Astrocyte (in vitro differentiated cells and primary cell): ENCODE measurements around the gene TRIM72. TPM values are rescaled to one million over a fixed set of nuclear protein-coding genes. Genes with fewer than 3 reads are reported as not detected.

ENCODE experiments used
- DNase-seq: peaks from one replicate; pipeline ENCODE4 v3.0.0-alpha.2; 2010; ENCODE audit warnings: low read depth
- FAIRE-seq: peaks from 2 replicates; lab custom pipeline; 2011; peaks lifted over from hg19 to GRCh38; lab: Jason Lieb, UNC
- H2AFZ ChIP-seq: 2 replicates; pipeline ENCODE4 v1.6.0; 2012; ENCODE audit warnings: low read depth, low read length, inconsistent platforms
- H3K27ac ChIP-seq: 2 replicates; pipeline ENCODE4 v1.5.1; 2011; ENCODE audit warnings: low read depth, low read length, inconsistent platforms
- H3K27me3 ChIP-seq: 2 replicates; pipeline ENCODE4 v1.6.0; 2011; ENCODE audit warnings: low read length, inconsistent platforms; ENCODE audit not compliant: insufficient read depth
- H3K36me3 ChIP-seq: 2 replicates; pipeline ENCODE4 v1.5.1; 2011; ENCODE audit warnings: low read length, inconsistent platforms; ENCODE audit not compliant: insufficient read depth
- H3K4me1 ChIP-seq: 2 replicates; pipeline ENCODE4 v1.5.1; 2011; ENCODE audit warnings: low read length, inconsistent platforms; ENCODE audit not compliant: insufficient read depth
- H3K4me2 ChIP-seq: 2 replicates; pipeline ENCODE4 v1.6.0; 2012; ENCODE audit warnings: low read length, inconsistent platforms
- H3K4me3 ChIP-seq: 2 replicates; pipeline ENCODE4 v1.5.1; 2011; ENCODE audit warnings: low read depth, mild to moderate bottlenecking, low read length, inconsistent platforms; ENCODE audit not compliant: insufficient read depth
- H3K79me2 ChIP-seq: 2 replicates; pipeline ENCODE4 v1.6.0; 2012; ENCODE audit warnings: mild to moderate bottlenecking, low read length, inconsistent platforms; ENCODE audit not compliant: insufficient read depth
- H3K9ac ChIP-seq: 2 replicates; pipeline ENCODE4 v1.6.0; 2012; ENCODE audit warnings: mild to moderate bottlenecking, low read length, inconsistent platforms
- H3K9me3 ChIP-seq: 2 replicates; pipeline ENCODE4 v1.5.1; 2012; ENCODE audit warnings: low read depth, mild to moderate bottlenecking, low read length, inconsistent platforms; ENCODE audit not compliant: insufficient read depth
- H4K20me1 ChIP-seq: 2 replicates; pipeline ENCODE4 v1.6.0; 2012; ENCODE audit warnings: low read length, inconsistent platforms; ENCODE audit not compliant: insufficient read depth
- H3K27ac Mint-ChIP-seq: one replicate; pipeline ENCODE4 v1.8.0; 2021; ENCODE audit warnings: mild to moderate bottlenecking, mixed read lengths; ENCODE audit not compliant: unreplicated experiment
- H3K27me3 Mint-ChIP-seq: one replicate; pipeline ENCODE4 v1.8.0; 2021; ENCODE audit warnings: low read depth, mixed read lengths; ENCODE audit not compliant: unreplicated experiment
- H3K36me3 Mint-ChIP-seq: one replicate; pipeline ENCODE4 v1.8.0; 2021; ENCODE audit warnings: low read depth, mixed read lengths; ENCODE audit not compliant: unreplicated experiment
- H3K4me1 Mint-ChIP-seq: one replicate; pipeline ENCODE4 v1.8.0; 2021; ENCODE audit warnings: low read depth, mixed read lengths; ENCODE audit not compliant: unreplicated experiment
- H3K4me3 Mint-ChIP-seq: one replicate; pipeline ENCODE4 v1.8.0; 2021; ENCODE audit warnings: mild to moderate bottlenecking, moderate library complexity, mixed read lengths; ENCODE audit not compliant: unreplicated experiment
- H3K9me3 Mint-ChIP-seq: one replicate; pipeline ENCODE4 v1.8.0; 2021; ENCODE audit warnings: mild to moderate bottlenecking, mixed read lengths; ENCODE audit not compliant: unreplicated experiment
- CTCF ChIP-seq: IDR thresholded peaks from 2 replicates; pipeline ENCODE4 v1.5.1; 2011; ENCODE audit warnings: low read depth, mild to moderate bottlenecking, inconsistent platforms, low read length, moderate library complexity; ENCODE audit not compliant: insufficient read depth
- EZH2 ChIP-seq: IDR thresholded peaks from 2 replicates; pipeline ENCODE4 v1.6.1; 2012; ENCODE audit warnings: mild to moderate bottlenecking, low read length, inconsistent platforms; ENCODE audit not compliant: insufficient read depth
- total RNA-seq: library from RNA; stranded (reverse); gene quantifications from 2 replicates; pipeline ENCODE4 v1.2.1, GENCODE V29; 2021

TRIM72 gene
- total RNA-seq, 1 donor from 2014 or later = not detected

- H3K27me3 Mint-ChIP-seq = no peaks in the 10 kb centered on the region
- Histone ChIP-seq H3K9ac (no peak overlapping the region), H3K79me2 (peaks cover 83% of the 10 kb centered on the region), H3K4me3 (no peak overlapping the region), H3K4me2 (no peak overlapping the region), H2AFZ (no peak overlapping the region), H4K20me1 (peaks cover 100% of the 10 kb centered on the region), H3K36me3 (peaks cover 98% of the 10 kb centered on the region), H3K27me3 (no peaks in the 10 kb centered on the region), H3K4me1 (no peaks in the 10 kb centered on the region), H3K9me3 (no peaks in the 10 kb centered on the region), H3K27ac (no peak overlapping the region)
- no peak for FAIRE-seq
- H3K36me3 Mint-ChIP-seq = peaks cover 54% of the 10 kb centered on the region
- DNase-seq = no peak
- H3K4me3 Mint-ChIP-seq = peak overlapping the region; percentile 15
- no peaks in the 10 kb centered on the region for H3K9me3 Mint-ChIP-seq
- H3K27ac Mint-ChIP-seq = peak overlapping the region; percentile 87
- TF ChIP-seq EZH2 = no peak
- TF ChIP-seq CTCF = no peak
- H3K4me1 Mint-ChIP-seq = peaks cover 28% of the 10 kb centered on the region
Measured at GRCh38 chr16:31190061-31190460, 23.9 kb upstream of the TRIM72 start.

GRCh38 chr16:31190818-31191444, 23.0 kb upstream of the TRIM72 start:
- Histone ChIP-seq H3K4me1 (no peaks in the 10 kb centered on the region), H3K4me3 (no peak overlapping the region), H4K20me1 (peaks cover 100% of the 10 kb centered on the region), H3K27ac (no peak overlapping the region), H3K79me2 (peaks cover 75% of the 10 kb centered on the region), H3K36me3 (peaks cover 98% of the 10 kb centered on the region), H3K27me3 (no peaks in the 10 kb centered on the region), H2AFZ (no peak overlapping the region), H3K9ac (no peak overlapping the region), H3K9me3 (no peaks in the 10 kb centered on the region), H3K4me2 (no peak overlapping the region)
- H3K36me3 Mint-ChIP-seq = peaks cover 51% of the 10 kb centered on the region
- no peak for TF ChIP-seq CTCF
- no peak for TF ChIP-seq EZH2
- H3K9me3 Mint-ChIP-seq = no peaks in the 10 kb centered on the region
- no peaks in the 10 kb centered on the region for H3K27me3 Mint-ChIP-seq
- peaks cover 24% of the 10 kb centered on the region for H3K4me1 Mint-ChIP-seq
- no peak for FAIRE-seq
- H3K27ac Mint-ChIP-seq = no peak overlapping the region
- DNase-seq = no peak
- no peak overlapping the region for H3K4me3 Mint-ChIP-seq

GRCh38 chr16:31191697-31192428, 22.1 kb upstream of the TRIM72 start:
- Histone ChIP-seq H3K27ac (no peak overlapping the region), H3K4me3 (no peak overlapping the region), H4K20me1 (peaks cover 98% of the 10 kb centered on the region), H3K36me3 (peaks cover 95% of the 10 kb centered on the region), H3K9me3 (no peaks in the 10 kb centered on the region), H3K9ac (no peak overlapping the region), H3K79me2 (peaks cover 66% of the 10 kb centered on the region), H3K4me2 (no peak overlapping the region), H3K4me1 (no peaks in the 10 kb centered on the region), H2AFZ (no peak overlapping the region), H3K27me3 (no peaks in the 10 kb centered on the region)
- Mint-ChIP-seq H3K27ac (no peak overlapping the region), H3K4me1 (peaks cover 14% of the 10 kb centered on the region), H3K9me3 (no peaks in the 10 kb centered on the region), H3K4me3 (no peak overlapping the region), H3K27me3 (no peaks in the 10 kb centered on the region), H3K36me3 (peaks cover 49% of the 10 kb centered on the region)
- no peak for FAIRE-seq
- TF ChIP-seq EZH2 = no peak
- TF ChIP-seq CTCF = no peak
- no peak for DNase-seq
